Cardiac muscle cell (in vitro differentiated cells and primary cell): ENCODE results near the gene GPHA2. TPM values are rescaled to one million over a fixed set of nuclear protein-coding genes. Genes with fewer than 3 reads are reported as not detected.

ENCODE experiments used
- DNase-seq, 2 donors: peaks; one replicate each; pipeline versions ENCODE4 v3.0.0 to v3.0.0-alpha.2; 2010 to 2017; ENCODE audit warnings: low read depth in 1 of 2, low spot score in 1 of 2
- H3K27ac ChIP-seq: fragments of 200-600 bp; sonication (generic); 2 replicates; pipeline ENCODE4 v1.5.1; 2016
- H3K27me3 ChIP-seq: fragments of 200-600 bp; sonication (generic); 2 replicates; pipeline ENCODE4 v1.6.0; 2016; ENCODE audit warnings: control low read depth
- H3K36me3 ChIP-seq: fragments of 200-600 bp; sonication (generic); 2 replicates; pipeline ENCODE4 v1.5.1; 2016; ENCODE audit warnings: control low read depth
- H3K4me1 ChIP-seq: fragments of 200-600 bp; sonication (generic); 2 replicates; pipeline ENCODE4 v1.8.1; 2017; ENCODE audit warnings: low read depth, mild to moderate bottlenecking, mixed run types
- H3K4me3 ChIP-seq: fragments of 200-600 bp; sonication (generic); 2 replicates; pipeline ENCODE4 v1.5.1; 2016; ENCODE audit warnings: mild to moderate bottlenecking
- H3K9me3 ChIP-seq: fragments of 200-600 bp; sonication (generic); 2 replicates; pipeline ENCODE4 v1.5.1; 2017; ENCODE audit warnings: low read depth, mild to moderate bottlenecking, control low read depth
- polyA plus RNA-seq: library from polyadenylated mRNA; unstranded; fragments of >200 nt; fragmentation: Nextera tagmentation; extraction: Ambion mirVana; gene quantifications from 2 replicates; pipeline ENCODE4 v1.2.1, GENCODE V29; 2016
- total RNA-seq: library from RNA; depleted of rRNA; stranded (reverse); fragments of >200 nt; gene quantifications from 2 replicates; pipeline ENCODE4 v1.2.3, GENCODE V29; 2016
- TF ChIP-seq, protein P1 (sequence below): IDR thresholded peaks from 2 replicates; pipeline ENCODE4 v1.5.1; 2012; ENCODE audit warnings: low read depth, mild to moderate bottlenecking, low read length

GPHA2 gene
- total and polyA plus RNA-seq, 2 experiments from 2014 or later, result 0.60 TPM; not detected in 1

DNA sequence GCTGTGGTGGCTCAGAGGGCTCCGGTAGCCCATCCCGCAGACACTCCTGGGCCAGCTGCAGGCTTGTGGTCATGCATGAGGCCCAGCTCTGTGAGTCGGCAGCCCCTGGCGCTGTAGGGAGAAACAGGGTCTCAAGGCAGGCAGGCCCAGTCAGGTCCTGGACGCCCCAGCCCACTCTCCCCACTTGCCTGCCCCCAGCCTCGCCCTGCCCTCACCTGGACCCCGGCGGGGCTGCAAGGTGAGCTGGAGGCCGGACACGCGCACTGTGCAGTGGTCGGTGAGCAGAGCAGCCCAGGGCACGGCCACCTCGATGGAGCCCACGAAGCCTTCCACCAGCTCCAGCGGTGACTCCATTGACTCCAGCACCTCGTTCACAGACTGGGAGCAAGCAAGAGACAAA is 21.6 kb downstream of the GPHA2 start:
- no peaks in the 10 kb centered on the region for H3K27me3 ChIP-seq
- no peak overlapping the region for H3K27ac ChIP-seq
- no peak overlapping the region for H3K4me3 ChIP-seq
- H3K4me1 ChIP-seq, result peaks cover 12% of the 10 kb centered on the region
- H3K36me3 ChIP-seq, result peaks cover 21% of the 10 kb centered on the region
- no peaks in the 10 kb centered on the region for H3K9me3 ChIP-seq
- TF ChIP-seq, protein P1, sequence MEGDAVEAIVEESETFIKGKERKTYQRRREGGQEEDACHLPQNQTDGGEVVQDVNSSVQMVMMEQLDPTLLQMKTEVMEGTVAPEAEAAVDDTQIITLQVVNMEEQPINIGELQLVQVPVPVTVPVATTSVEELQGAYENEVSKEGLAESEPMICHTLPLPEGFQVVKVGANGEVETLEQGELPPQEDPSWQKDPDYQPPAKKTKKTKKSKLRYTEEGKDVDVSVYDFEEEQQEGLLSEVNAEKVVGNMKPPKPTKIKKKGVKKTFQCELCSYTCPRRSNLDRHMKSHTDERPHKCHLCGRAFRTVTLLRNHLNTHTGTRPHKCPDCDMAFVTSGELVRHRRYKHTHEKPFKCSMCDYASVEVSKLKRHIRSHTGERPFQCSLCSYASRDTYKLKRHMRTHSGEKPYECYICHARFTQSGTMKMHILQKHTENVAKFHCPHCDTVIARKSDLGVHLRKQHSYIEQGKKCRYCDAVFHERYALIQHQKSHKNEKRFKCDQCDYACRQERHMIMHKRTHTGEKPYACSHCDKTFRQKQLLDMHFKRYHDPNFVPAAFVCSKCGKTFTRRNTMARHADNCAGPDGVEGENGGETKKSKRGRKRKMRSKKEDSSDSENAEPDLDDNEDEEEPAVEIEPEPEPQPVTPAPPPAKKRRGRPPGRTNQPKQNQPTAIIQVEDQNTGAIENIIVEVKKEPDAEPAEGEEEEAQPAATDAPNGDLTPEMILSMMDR, result no peak
- DNase-seq, result no peak

DNA sequence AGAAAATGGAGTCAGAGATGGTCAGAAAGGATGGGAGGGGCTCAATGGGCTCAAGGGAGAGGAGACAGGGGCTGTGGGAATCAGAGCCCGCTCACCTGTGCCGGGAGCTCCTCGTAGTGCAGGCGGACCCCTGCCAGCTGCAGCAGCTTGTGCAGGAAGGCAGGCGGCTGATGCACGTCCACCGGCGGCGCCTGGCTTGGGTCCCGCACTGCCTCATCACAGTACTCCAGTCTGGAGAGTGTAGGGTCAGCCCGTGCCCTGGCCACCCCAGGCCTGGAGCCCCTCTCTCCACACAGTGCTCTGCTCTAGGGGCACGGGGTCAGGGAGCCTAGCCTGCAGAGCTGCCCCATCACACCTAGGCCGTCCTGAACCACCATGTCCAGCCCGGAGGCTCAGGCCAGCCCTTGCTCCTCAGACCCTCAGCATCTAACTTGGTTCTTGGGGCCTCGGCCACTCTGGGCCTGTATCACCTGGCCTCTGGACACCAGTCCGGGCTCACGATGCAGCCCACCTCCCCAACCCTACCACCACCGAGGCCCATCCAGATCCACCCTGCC is 22.4 kb downstream of the GPHA2 start:
- Histone ChIP-seq H3K27me3 (no peaks in the 10 kb centered on the region), H3K4me1 (peaks cover 12% of the 10 kb centered on the region), H3K27ac (no peak overlapping the region), H3K9me3 (no peaks in the 10 kb centered on the region), H3K4me3 (no peak overlapping the region), H3K36me3 (peaks cover 26% of the 10 kb centered on the region)
- no peak for DNase-seq
- TF ChIP-seq, protein P1, result no peak

DNA sequence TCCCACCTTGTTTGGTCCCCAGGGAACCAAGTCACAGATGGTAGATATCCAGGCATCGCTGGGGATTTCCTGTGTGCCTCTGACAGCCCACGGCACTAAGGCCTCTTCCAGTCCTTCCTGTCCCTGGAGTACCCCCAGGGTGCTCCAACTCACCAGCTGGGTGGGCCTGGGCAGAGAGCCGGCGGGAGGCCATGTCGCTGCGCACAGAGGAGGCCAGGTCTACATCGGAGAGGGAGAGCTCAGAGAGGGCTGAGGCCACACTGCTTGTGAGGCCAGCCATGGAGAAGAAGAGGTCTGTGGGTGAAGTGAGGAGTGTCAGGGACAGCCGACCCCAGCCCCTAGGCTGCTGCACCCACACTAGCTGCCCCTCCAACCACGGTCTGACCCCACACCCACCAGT is 24.0 kb downstream of the GPHA2 start:
- no peaks in the 10 kb centered on the region for H3K27me3 ChIP-seq
- H3K36me3 ChIP-seq, result peaks cover 36% of the 10 kb centered on the region
- no peak for DNase-seq
- no peak overlapping the region for H3K4me3 ChIP-seq
- no peaks in the 10 kb centered on the region for H3K9me3 ChIP-seq
- TF ChIP-seq, protein P1, result no peak
- H3K4me1 ChIP-seq, result peaks cover 12% of the 10 kb centered on the region
- H3K27ac ChIP-seq, result no peak overlapping the region

DNA sequence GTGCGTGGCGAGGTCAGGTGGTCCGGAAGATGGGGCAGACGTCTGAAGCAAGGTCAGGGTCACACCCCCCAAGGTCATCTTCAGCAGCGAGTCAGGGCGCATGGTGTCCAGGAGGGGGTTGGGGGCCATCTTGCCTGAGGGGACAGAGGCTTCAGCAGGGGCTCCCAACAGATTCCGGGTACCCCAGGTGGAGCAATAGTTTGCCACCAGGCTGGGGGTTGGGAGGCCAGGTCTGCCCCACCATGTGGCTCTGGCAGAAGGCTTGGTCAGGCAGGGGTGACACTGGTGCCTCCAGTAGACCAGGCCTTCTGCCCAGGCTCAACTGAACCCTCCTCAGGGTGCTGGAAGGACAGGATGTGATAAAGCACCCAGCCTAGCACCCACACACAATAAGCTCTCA is 24.6 kb downstream of the GPHA2 start:
- no peak for DNase-seq
- H3K4me1 ChIP-seq, result peaks cover 11% of the 10 kb centered on the region
- no peaks in the 10 kb centered on the region for H3K9me3 ChIP-seq
- H3K27me3 ChIP-seq, result no peaks in the 10 kb centered on the region
- H3K27ac ChIP-seq, result no peak overlapping the region
- no peak overlapping the region for H3K4me3 ChIP-seq
- peaks cover 41% of the 10 kb centered on the region for H3K36me3 ChIP-seq
- TF ChIP-seq, protein P1, result no peak

DNA sequence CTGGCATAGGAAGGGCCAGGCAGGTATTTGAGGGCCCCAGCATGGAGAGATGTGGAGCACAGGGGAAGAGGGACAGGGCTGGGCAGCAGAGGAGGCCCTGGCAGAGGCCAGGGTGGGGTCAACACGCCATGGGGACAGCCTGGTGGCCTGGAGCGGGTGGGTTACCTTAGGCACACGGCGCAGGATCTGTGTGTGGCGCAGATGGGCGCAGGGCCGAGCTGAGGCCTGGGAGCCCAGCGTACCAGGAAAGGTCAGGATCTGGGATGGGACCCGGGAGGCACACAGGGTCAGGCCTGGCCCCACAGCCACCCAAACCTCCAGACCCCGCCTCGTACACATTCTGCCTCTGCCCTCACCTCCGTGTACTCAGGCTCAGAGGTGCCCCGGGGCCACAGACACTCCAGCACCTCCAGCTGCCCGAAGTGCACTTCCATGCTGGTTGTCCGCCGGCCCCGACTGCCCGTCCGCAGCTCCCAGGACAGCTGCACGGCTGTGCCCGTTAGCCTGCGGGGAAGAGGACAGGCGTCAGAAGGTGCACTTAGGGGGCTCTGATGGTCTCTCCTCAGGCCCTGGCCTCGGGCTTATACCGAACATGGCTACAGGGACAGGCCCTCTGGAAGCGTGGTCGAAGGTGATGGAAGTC is 25.1 kb downstream of the GPHA2 start:
- H3K4me1 ChIP-seq, result peaks cover 6% of the 10 kb centered on the region
- H3K4me3 ChIP-seq, result no peak overlapping the region
- peaks cover 44% of the 10 kb centered on the region for H3K36me3 ChIP-seq
- H3K27ac ChIP-seq, result no peak overlapping the region
- no peaks in the 10 kb centered on the region for H3K27me3 ChIP-seq
- DNase-seq, result no peak
- TF ChIP-seq, protein P1, result no peak
- no peaks in the 10 kb centered on the region for H3K9me3 ChIP-seq
